H9 (cell line): ENCODE results near the gene VPS54. TPM values are rescaled to one million over a fixed set of nuclear protein-coding genes. Genes with fewer than 3 reads are reported as not detected.

Source experiments
- DNase-seq: peaks from one replicate; pipeline ENCODE4 v3.0.0-alpha.2; 2017
- H2AFZ ChIP-seq: one replicate; pipeline ENCODE4 v1.6.1; 2013; ENCODE audit warnings: mild to moderate bottlenecking, low read length, control low read depth, moderate library complexity
- H2AK5ac ChIP-seq: 2 replicates; pipeline ENCODE4 v1.6.1; 2013; ENCODE audit warnings: low read length, control low read depth, mixed read lengths; ENCODE audit not compliant: insufficient read length
- H2BK120ac ChIP-seq: one replicate; pipeline ENCODE4 v1.6.1; 2013; ENCODE audit warnings: low read depth, mild to moderate bottlenecking, low read length, control low read depth, inconsistent platforms; ENCODE audit not compliant: poor library complexity, severe bottlenecking
- H2BK12ac ChIP-seq: 2 replicates; pipeline ENCODE4 v1.6.1; 2013; ENCODE audit warnings: low read length, control low read depth, mixed read lengths, low read depth; ENCODE audit not compliant: insufficient read length
- H2BK15ac ChIP-seq: 2 replicates; pipeline ENCODE4 v1.6.1; 2013; ENCODE audit warnings: low read depth, low read length, control low read depth
- H2BK20ac ChIP-seq: one replicate; pipeline ENCODE4 v1.6.1; 2013; ENCODE audit warnings: low read depth, mild to moderate bottlenecking, low read length, control low read depth, inconsistent platforms; ENCODE audit not compliant: poor library complexity, severe bottlenecking
- H2BK5ac ChIP-seq: 2 replicates; pipeline ENCODE4 v1.6.1; 2013; ENCODE audit warnings: low read length, control low read depth, mixed read lengths; ENCODE audit not compliant: insufficient read length
- H3K14ac ChIP-seq: 2 replicates; pipeline ENCODE4 v1.6.1; 2013; ENCODE audit warnings: low read length, control low read depth; ENCODE audit not compliant: insufficient read depth
- H3K18ac ChIP-seq: 2 replicates; pipeline ENCODE4 v1.6.1; 2013; ENCODE audit warnings: low read depth, mild to moderate bottlenecking, mixed read lengths, low read length, control low read depth; ENCODE audit not compliant: insufficient read length
- H3K23ac ChIP-seq: 2 replicates; pipeline ENCODE4 v1.6.1; 2013; ENCODE audit warnings: low read length, control low read depth, mixed read lengths, low read depth; ENCODE audit not compliant: insufficient read length
- H3K23me2 ChIP-seq: 2 replicates; pipeline ENCODE4 v1.6.1; 2013; ENCODE audit warnings: low read depth, mild to moderate bottlenecking, mixed read lengths, low read length, control low read depth; ENCODE audit not compliant: insufficient read length, poor library complexity, severe bottlenecking
- H3K27ac ChIP-seq: 2 replicates; pipeline ENCODE4 v1.5.1; 2013; ENCODE audit warnings: low read length, control low read depth, mixed read lengths, low read depth; ENCODE audit not compliant: insufficient read length
- H3K27me3 ChIP-seq: 2 replicates; pipeline ENCODE4 v1.6.1; 2013; ENCODE audit warnings: low read length, control low read depth, inconsistent platforms; ENCODE audit not compliant: insufficient read depth
- H3K4ac ChIP-seq: 2 replicates; pipeline ENCODE4 v1.6.1; 2013; ENCODE audit warnings: low read depth, mild to moderate bottlenecking, control low read depth, inconsistent platforms, low read length, moderate library complexity
- H3K4me1 ChIP-seq: 2 replicates; pipeline ENCODE4 v1.6.1; 2013; ENCODE audit warnings: low read length, control low read depth, inconsistent platforms; ENCODE audit not compliant: insufficient read depth
- H3K4me2 ChIP-seq: 2 replicates; pipeline ENCODE4 v1.6.1; 2013; ENCODE audit warnings: low read length, control low read depth, mixed read lengths; ENCODE audit not compliant: insufficient read length, insufficient read depth
- H3K56ac ChIP-seq: 2 replicates; pipeline ENCODE4 v1.6.1; 2013; ENCODE audit warnings: low read depth, mild to moderate bottlenecking, mixed read lengths, low read length, control low read depth; ENCODE audit not compliant: insufficient read length
- H3K79me1 ChIP-seq: 2 replicates; pipeline ENCODE4 v1.6.1; 2013; ENCODE audit warnings: low read depth, mild to moderate bottlenecking, moderate library complexity, low read length, control low read depth, inconsistent platforms; ENCODE audit not compliant: insufficient read depth, poor library complexity, severe bottlenecking
- H3K79me2 ChIP-seq: 2 replicates; pipeline ENCODE4 v1.6.1; 2013; ENCODE audit warnings: low read length, control low read depth, inconsistent platforms; ENCODE audit not compliant: insufficient read depth
- H3K9ac ChIP-seq: 2 replicates; pipeline ENCODE4 v1.6.1; 2013; ENCODE audit warnings: low read length, control low read depth, mixed read lengths; ENCODE audit not compliant: insufficient read length; ENCODE audit errors: extremely low read depth
- H3K9me3 ChIP-seq: one replicate; pipeline ENCODE4 v1.6.1; 2013; ENCODE audit warnings: low read depth, low read length, inconsistent platforms; ENCODE audit not compliant: control insufficient read depth
- H3T11ph ChIP-seq: one replicate; pipeline ENCODE4 v1.6.1; 2013; ENCODE audit warnings: mild to moderate bottlenecking, low read length, control low read depth, inconsistent platforms
- H4K20me1 ChIP-seq: one replicate; pipeline ENCODE4 v1.6.1; 2013; ENCODE audit not compliant: control insufficient read depth, insufficient read length, insufficient read depth
- H4K5ac ChIP-seq: 2 replicates; pipeline ENCODE4 v1.6.1; 2013; ENCODE audit warnings: low read depth, mild to moderate bottlenecking, mixed read lengths, low read length, control low read depth; ENCODE audit not compliant: insufficient read length
- H4K8ac ChIP-seq: replicated peaks from 2 replicates; pipeline ENCODE4 v1.6.1; 2013; ENCODE audit warnings: low read length, control low read depth, mixed read lengths, low read depth; ENCODE audit not compliant: insufficient read length
- H4K91ac ChIP-seq: 2 replicates; pipeline ENCODE4 v1.6.1; 2013; ENCODE audit warnings: low read depth, mild to moderate bottlenecking, moderate library complexity, mixed read lengths, low read length, control low read depth; ENCODE audit not compliant: insufficient read length
- H3K27ac Mint-ChIP-seq, 3 experiments: 2 replicates in 2 of 3; 3 replicates in 1 of 3; pipeline ENCODE4 v1.8.0; 2020 to 2021; ENCODE audit warnings: mixed read lengths in 3 of 3, mild to moderate bottlenecking in 1 of 3, moderate library complexity in 1 of 3
- H3K27me3 Mint-ChIP-seq: 2 replicates; pipeline ENCODE4 v1.8.0; 2021; ENCODE audit warnings: low read depth, mild to moderate bottlenecking, moderate library complexity, mixed read lengths
- H3K36me3 Mint-ChIP-seq, 3 experiments: 2 replicates in 2 of 3; 3 replicates in 1 of 3; pipeline ENCODE4 v1.8.0; 2020 to 2021; ENCODE audit warnings: low read depth in 3 of 3, mixed read lengths in 3 of 3; ENCODE audit not compliant: insufficient read depth in 1 of 3
- H3K4me1 Mint-ChIP-seq, 2 experiments: 2 replicates each; pipeline ENCODE4 v1.8.0; 2020; ENCODE audit warnings: mixed read lengths in 2 of 2
- H3K4me3 Mint-ChIP-seq, 2 experiments: 2 replicates in 1 of 2; 3 replicates in 1 of 2; pipeline ENCODE4 v1.8.0; 2020 to 2021; ENCODE audit warnings: mild to moderate bottlenecking in 2 of 2, mixed read lengths in 2 of 2, moderate library complexity in 1 of 2
- H3K9me3 Mint-ChIP-seq, 2 experiments: 2 replicates in 1 of 2; 3 replicates in 1 of 2; pipeline ENCODE4 v1.8.0; 2020; ENCODE audit warnings: mild to moderate bottlenecking in 2 of 2, mixed read lengths in 2 of 2, moderate library complexity in 1 of 2
- WGBS: extraction: QIAGEN DNeasy Blood & Tissue Kit; methylation state at CpG from one replicate; pipeline ENCODE4 v1.1.7; 2013; ENCODE audit warnings: missing lambda C conversion rate, low lambda C conversion rate, mixed read lengths; ENCODE audit not compliant: insufficient read length; ENCODE audit errors: extremely low coverage; 5-methylcytosine and 5-hydroxymethylcytosine counted together
- total RNA-seq: library from RNA; stranded (reverse); gene quantifications from 2 replicates; pipeline ENCODE4 v1.2.1, GENCODE V29; 2021
- TF ChIP-seq, protein P1 (sequence below): fragments of 200-600 bp; sonication (generic); conservative IDR thresholded peaks from 3 replicates; pipeline ENCODE4 v1.8.0; 2021; ENCODE audit warnings: antibody characterized with exemption, mild to moderate bottlenecking

The VPS54 gene
- total RNA-seq, 1 experiment from 2014 or later = 13.4 TPM

DNA sequence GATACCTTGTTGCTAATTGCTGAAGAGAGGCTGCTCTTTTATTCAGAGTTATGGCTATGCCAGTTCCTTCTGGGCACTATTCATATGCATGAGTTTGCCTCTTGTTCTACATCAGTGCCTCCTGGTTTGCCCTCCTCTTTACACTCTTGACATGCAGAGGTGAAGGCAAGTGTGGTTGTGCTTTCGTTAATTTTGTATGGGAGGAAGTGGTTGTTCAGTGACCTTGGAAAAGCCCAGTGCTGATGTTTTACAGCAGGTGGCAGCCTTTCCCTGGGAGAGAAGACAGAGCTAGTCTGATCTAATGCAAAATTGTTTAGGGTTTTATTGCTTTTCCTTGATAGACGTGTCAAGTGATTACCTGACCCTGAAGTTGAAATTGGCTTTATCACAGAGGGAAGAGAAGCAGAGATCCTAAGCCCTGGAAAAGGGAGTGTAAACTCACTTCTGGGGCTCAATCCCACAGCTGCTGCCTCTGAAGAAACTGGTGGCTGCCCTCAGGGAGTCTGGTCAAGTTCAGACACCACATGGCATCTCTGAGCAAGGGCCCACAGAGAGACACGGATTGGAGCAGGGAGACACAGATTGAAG, 30.5 kb upstream of the VPS54 start:
- Histone ChIP-seq H2AFZ (no peak overlapping the region), H3K9ac (no peak overlapping the region), H3T11ph (no peak overlapping the region), H3K18ac (no peak overlapping the region), H2BK12ac (no peak overlapping the region), H4K8ac (no peak overlapping the region), H3K79me1 (no peaks in the 10 kb centered on the region), H3K27me3 (no peaks in the 10 kb centered on the region), H2AK5ac (no peak overlapping the region), H3K27ac (no peak overlapping the region), H4K20me1 (no peaks in the 10 kb centered on the region), H2BK120ac (no peak overlapping the region), H3K4me2 (no peak overlapping the region), H3K23me2 (no peaks in the 10 kb centered on the region), H3K4ac (no peak overlapping the region), H3K56ac (no peak overlapping the region), H4K91ac (no peak overlapping the region), H3K14ac (no peak overlapping the region), H3K23ac (no peak overlapping the region), H2BK15ac (no peak overlapping the region), H3K9me3 (no peaks in the 10 kb centered on the region), H3K79me2 (no peaks in the 10 kb centered on the region), H4K5ac (no peak overlapping the region), H3K4me1 (no peaks in the 10 kb centered on the region; the same call in 1 of the 2 replicates), H2BK20ac (no peak overlapping the region), H2BK5ac (no peak overlapping the region)
- H3K27ac Mint-ChIP-seq = peak overlapping the region in 2 of 3 experiments; percentile 13 to 38; a peak in 2 of 7 replicates
- H3K4me1 Mint-ChIP-seq = peaks cover 35 to 36% of the 10 kb centered on the region in 2 experiments
- DNase-seq = peak; percentile 67
- no peaks in the 10 kb centered on the region for H3K9me3 Mint-ChIP-seq
- no peaks in the 10 kb centered on the region; a peak in 1 of 7 replicates for H3K36me3 Mint-ChIP-seq
- H3K27me3 Mint-ChIP-seq = no peaks in the 10 kb centered on the region
- WGBS = no CpG with 5 or more reads among the region's 3 CpGs
- TF ChIP-seq, protein P1, sequence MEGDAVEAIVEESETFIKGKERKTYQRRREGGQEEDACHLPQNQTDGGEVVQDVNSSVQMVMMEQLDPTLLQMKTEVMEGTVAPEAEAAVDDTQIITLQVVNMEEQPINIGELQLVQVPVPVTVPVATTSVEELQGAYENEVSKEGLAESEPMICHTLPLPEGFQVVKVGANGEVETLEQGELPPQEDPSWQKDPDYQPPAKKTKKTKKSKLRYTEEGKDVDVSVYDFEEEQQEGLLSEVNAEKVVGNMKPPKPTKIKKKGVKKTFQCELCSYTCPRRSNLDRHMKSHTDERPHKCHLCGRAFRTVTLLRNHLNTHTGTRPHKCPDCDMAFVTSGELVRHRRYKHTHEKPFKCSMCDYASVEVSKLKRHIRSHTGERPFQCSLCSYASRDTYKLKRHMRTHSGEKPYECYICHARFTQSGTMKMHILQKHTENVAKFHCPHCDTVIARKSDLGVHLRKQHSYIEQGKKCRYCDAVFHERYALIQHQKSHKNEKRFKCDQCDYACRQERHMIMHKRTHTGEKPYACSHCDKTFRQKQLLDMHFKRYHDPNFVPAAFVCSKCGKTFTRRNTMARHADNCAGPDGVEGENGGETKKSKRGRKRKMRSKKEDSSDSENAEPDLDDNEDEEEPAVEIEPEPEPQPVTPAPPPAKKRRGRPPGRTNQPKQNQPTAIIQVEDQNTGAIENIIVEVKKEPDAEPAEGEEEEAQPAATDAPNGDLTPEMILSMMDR = peak; percentile 91
- no peak overlapping the region for H3K4me3 Mint-ChIP-seq
